Endothelial cell of umbilical vein (primary cell): ENCODE results near the gene CCSER2.

Experiments used
- EZH2 ChIP-seq: IDR thresholded peaks from 2 replicates; pipeline ENCODE4 v1.6.1; 2012; ENCODE audit warnings: borderline replicate concordance, low read depth, mild to moderate bottlenecking, moderate library complexity, low read length, inconsistent platforms; ENCODE audit not compliant: severe bottlenecking
- POLR2AphosphoS5 ChIP-seq: IDR thresholded peaks from 2 replicates; pipeline ENCODE4 v1.6.1; 2012; ENCODE audit warnings: low read depth, mild to moderate bottlenecking, control low read depth, low read length, moderate library complexity; ENCODE audit not compliant: insufficient read depth
- TF ChIP-seq, protein P1 (sequence below), 2 donors: IDR thresholded peaks; 1 replicate in 1 of 2; 2 replicates in 1 of 2; pipeline ENCODE4 v1.5.1; 2011; ENCODE audit warnings: low read length in 2 of 2, mild to moderate bottlenecking in 2 of 2, moderate library complexity in 2 of 2, control low read depth in 1 of 2, inconsistent platforms in 1 of 2, low read depth in 1 of 2; ENCODE audit not compliant: insufficient read depth in 1 of 2; ENCODE audit errors: extremely low read depth in 1 of 2
- TF ChIP-seq, protein P2 (sequence below): IDR thresholded peaks from 2 replicates; pipeline ENCODE4 v1.6.1; 2011; ENCODE audit not compliant: insufficient read depth, insufficient read length

DNA sequence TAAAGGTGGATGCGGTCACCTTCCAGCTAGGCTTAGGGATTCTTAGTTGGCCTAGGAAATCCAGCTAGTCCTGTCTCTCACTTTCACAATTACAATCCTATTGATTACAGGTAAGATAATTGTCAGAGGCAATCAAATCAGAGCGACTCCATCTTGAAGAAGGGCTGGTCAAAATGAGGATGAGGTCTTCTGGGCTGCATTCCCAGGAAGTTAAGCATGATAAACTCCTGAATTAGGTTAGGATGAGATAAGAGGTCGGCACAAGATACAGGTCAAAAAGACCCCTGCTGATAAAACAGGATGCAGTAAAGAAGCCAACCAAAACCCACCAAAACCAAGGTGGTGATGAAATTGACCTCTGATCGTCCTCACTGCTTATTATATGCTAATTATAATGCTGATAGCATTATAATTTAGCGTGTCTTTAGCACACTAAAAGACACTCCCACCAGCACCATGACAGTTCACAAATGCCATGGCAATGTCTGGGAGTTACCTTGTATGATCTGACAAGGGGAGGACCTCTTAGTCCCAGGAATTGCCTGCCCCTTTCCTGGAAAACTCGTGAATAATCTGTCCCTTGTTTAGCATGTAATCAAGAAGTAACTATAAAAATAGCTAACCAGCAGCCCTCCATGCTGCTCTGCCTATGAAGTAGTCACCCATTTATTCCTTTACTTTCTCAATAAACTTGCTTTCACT lies 237.6 kb downstream of the CCSER2 start:
- TF ChIP-seq EZH2 (no peak), POLR2AphosphoS5 (no peak)
- TF ChIP-seq, protein P1, sequence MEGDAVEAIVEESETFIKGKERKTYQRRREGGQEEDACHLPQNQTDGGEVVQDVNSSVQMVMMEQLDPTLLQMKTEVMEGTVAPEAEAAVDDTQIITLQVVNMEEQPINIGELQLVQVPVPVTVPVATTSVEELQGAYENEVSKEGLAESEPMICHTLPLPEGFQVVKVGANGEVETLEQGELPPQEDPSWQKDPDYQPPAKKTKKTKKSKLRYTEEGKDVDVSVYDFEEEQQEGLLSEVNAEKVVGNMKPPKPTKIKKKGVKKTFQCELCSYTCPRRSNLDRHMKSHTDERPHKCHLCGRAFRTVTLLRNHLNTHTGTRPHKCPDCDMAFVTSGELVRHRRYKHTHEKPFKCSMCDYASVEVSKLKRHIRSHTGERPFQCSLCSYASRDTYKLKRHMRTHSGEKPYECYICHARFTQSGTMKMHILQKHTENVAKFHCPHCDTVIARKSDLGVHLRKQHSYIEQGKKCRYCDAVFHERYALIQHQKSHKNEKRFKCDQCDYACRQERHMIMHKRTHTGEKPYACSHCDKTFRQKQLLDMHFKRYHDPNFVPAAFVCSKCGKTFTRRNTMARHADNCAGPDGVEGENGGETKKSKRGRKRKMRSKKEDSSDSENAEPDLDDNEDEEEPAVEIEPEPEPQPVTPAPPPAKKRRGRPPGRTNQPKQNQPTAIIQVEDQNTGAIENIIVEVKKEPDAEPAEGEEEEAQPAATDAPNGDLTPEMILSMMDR (IDR thresholded peaks at IDR 0.05; ENCODE audit: extremely low read depth in 1 of 2, insufficient read depth in 1 of 2, low read depth in 1 of 2, low read length in 2 of 2), result no peak
- TF ChIP-seq, protein P2, sequence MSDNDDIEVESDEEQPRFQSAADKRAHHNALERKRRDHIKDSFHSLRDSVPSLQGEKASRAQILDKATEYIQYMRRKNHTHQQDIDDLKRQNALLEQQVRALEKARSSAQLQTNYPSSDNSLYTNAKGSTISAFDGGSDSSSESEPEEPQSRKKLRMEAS, result no peak
